ENCODE data around the gene ADAMTSL1. TPM values are rescaled to one million over a fixed set of nuclear protein-coding genes. Genes with fewer than 3 reads are reported as not detected.

The ADAMTSL1 gene
- total RNA-seq, 6 experiments from 2014 or later = 37.3 to 98.1 (median 90.8) TPM

DNA sequence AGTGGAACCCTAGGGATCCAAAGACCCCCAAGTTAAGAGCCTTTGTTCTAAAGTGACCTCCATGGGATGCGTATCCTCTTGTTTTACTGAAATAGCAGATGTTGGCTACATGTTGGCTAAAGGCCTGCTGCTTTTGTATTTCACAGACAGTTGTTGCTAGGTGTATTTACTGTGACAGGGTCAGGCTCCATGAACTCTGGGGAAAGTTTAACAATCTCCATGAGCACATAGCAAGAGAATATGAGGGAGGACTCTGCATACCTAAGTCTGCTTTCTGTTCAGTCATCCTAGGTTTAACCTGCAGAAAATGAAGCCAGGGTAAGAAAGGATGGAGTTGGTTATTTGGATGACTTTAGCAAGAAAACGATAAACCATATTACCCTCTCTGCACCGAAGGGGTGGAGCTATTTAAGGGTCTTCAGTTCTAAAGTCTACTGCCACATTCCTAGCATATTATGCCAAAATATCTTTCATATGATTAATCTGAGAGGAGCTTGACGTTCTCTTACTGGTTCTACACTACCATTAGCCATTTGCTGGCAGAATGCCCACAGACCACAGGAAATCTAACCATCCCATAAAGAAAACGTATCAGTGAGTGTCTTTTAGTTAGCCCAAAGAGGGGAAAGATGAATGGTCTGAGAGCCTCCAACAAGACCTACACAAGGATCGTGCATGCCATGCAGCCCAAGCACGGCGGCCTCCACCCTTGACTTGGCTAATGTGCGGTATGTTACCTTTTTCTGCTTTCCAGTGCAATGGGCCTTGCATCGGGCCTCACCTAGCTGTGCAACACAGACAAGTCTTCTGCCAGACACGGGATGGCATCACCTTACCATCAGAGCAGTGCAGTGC, 431.3 kb downstream of the ADAMTSL1 start:
- TF ChIP-seq, protein P1, sequence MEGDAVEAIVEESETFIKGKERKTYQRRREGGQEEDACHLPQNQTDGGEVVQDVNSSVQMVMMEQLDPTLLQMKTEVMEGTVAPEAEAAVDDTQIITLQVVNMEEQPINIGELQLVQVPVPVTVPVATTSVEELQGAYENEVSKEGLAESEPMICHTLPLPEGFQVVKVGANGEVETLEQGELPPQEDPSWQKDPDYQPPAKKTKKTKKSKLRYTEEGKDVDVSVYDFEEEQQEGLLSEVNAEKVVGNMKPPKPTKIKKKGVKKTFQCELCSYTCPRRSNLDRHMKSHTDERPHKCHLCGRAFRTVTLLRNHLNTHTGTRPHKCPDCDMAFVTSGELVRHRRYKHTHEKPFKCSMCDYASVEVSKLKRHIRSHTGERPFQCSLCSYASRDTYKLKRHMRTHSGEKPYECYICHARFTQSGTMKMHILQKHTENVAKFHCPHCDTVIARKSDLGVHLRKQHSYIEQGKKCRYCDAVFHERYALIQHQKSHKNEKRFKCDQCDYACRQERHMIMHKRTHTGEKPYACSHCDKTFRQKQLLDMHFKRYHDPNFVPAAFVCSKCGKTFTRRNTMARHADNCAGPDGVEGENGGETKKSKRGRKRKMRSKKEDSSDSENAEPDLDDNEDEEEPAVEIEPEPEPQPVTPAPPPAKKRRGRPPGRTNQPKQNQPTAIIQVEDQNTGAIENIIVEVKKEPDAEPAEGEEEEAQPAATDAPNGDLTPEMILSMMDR (IDR thresholded peaks at IDR 0.05) = no peak
- Mint-ChIP-seq H3K4me3 (peak overlapping the region; percentile 22; the same call in 1 of the 2 replicates), H3K9me3 (peaks cover 10% of the 10 kb centered on the region; the same call in 1 of the 2 replicates), H3K27me3 (ENCODE audit: insufficient read depth) (peaks cover 8% of the 10 kb centered on the region), H3K27ac (peak overlapping the region; percentile 39; the same call in 1 of the 2 replicates), H3K36me3 (ENCODE audit: low read depth) (peaks cover 62% of the 10 kb centered on the region), H3K4me1 (ENCODE audit: low read depth) (peaks cover 49% of the 10 kb centered on the region)
- DNase-seq = peak; percentile 51

DNA sequence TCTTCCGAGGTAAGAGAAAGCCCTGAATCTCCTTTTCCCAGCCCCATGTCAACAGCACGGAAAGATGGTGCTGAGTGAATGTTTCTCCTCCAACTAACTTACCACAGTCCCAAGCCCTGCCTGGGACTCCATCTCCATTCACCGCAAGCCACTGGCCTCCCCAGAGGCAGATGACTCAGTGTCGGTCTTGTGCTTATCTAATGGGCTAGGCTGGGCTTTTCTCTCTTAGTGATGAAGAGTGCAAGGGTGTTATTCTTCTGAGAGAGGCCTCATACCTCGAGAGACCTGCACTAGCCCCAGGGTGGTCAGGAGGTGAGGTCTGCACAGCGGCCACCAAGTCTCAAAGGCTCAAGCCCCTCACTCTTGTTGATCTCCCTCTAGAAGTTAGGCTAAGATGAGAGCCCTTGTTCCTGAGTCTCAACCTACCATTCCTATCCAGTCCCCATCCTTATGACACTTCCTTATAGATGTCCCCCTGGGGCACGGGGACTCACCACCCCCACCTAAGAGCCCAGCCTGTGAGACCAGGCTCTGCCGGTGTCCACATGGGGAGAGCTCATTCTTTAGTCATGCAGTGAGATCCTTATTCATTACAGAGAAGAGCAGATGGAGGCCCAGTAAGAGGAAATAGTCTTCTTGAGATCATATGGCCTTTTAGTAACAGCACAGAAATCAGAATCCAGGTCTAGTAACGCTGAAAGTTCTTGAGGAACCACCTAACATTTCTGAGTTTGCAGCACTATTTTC, 432.1 kb downstream of the ADAMTSL1 start:
- H3K4me3 Mint-ChIP-seq = peak overlapping the region; percentile 22; the same call in 1 of the 2 replicates
- DNase-seq = no peak
- peaks cover 62% of the 10 kb centered on the region for H3K36me3 Mint-ChIP-seq (ENCODE audit: low read depth)
- TF ChIP-seq, protein P1 (IDR thresholded peaks at IDR 0.05) = no peak
- H3K4me1 Mint-ChIP-seq (ENCODE audit: low read depth) = peaks cover 57% of the 10 kb centered on the region
- H3K27ac Mint-ChIP-seq = peak overlapping the region; percentile 18
- peaks cover 8% of the 10 kb centered on the region for H3K27me3 Mint-ChIP-seq (ENCODE audit: insufficient read depth)
- H3K9me3 Mint-ChIP-seq = peaks cover 10% of the 10 kb centered on the region; the same call in 1 of the 2 replicates

DNA sequence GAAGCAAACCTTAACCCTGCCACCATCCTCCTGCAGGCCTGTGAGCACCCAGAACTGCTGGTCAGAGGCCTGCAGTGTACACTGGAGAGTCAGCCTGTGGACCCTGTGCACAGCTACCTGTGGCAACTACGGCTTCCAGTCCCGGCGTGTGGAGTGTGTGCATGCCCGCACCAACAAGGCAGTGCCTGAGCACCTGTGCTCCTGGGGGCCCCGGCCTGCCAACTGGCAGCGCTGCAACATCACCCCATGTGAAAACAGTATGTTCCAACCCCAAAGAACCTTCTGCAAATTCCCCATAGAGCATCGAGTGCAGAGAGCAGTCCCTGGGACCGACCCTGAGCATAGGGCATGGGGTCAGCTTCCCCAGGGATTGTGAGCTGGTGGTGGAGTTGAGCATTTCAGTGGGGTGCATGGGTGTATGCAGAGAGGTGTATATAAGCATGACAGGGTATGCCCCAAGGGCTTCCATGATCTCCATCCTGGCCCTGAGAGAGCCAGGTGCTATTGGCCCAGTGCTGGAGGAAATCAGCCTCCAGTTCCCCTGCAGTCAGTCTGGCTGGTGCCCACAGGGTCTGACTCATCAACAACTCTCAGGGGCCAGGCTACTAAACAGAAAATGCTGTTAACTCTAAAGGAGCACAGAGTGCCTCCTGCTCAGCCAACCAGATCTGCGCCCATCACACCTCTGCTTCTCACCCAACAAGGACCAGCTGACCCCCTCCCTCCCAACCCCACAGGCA, 432.9 kb downstream of the ADAMTSL1 start:
- H3K36me3 Mint-ChIP-seq (ENCODE audit: low read depth) = peaks cover 59% of the 10 kb centered on the region
- peaks cover 60% of the 10 kb centered on the region for H3K4me1 Mint-ChIP-seq (ENCODE audit: low read depth)
- no peak overlapping the region for H3K4me3 Mint-ChIP-seq
- no peak overlapping the region for H3K27ac Mint-ChIP-seq
- peaks cover 4% of the 10 kb centered on the region; the same call in 1 of the 2 replicates for H3K9me3 Mint-ChIP-seq
- TF ChIP-seq, protein P1 (IDR thresholded peaks at IDR 0.05) = no peak
- H3K27me3 Mint-ChIP-seq (ENCODE audit: insufficient read depth) = peaks cover 8% of the 10 kb centered on the region
- peak; percentile 35 for DNase-seq

DNA sequence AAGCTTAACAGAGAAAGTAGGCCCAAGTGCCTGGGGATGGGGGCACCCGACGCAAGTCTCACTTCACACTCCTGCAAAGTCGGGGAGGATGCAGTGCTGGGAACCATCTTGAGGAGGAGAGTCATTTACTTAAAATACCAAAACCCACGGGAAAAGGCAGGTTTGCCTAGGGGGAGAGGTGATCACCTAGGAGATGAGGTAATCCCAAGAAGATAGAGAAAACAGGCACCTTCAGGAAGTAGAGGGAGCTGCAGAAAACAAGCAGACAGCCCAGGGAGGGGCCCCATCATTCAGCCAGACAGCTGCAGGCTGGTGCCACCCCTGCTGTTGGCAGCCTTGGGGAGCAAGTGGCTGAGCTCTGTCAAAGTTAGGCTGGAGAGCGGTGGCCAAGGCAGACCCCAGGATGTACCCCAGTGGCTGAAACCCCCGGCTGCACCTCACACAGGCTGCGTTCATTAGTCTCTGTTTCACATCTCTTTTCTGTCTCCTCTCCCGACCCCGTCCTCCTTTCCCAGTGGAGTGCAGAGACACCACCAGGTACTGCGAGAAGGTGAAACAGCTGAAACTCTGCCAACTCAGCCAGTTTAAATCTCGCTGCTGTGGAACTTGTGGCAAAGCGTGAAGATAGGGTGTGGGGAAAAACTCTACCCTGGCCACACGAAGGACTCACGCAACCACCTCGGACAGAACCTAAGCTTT, 434.1 kb downstream of the ADAMTSL1 start:
- TF ChIP-seq, protein P1 (IDR thresholded peaks at IDR 0.05) = no peak
- peaks cover 60% of the 10 kb centered on the region for H3K4me1 Mint-ChIP-seq (ENCODE audit: low read depth)
- no peak overlapping the region; the same call in 1 of the 2 replicates for H3K27ac Mint-ChIP-seq
- no peak for DNase-seq
- H3K4me3 Mint-ChIP-seq = no peak overlapping the region
- H3K9me3 Mint-ChIP-seq = no peaks in the 10 kb centered on the region
- H3K36me3 Mint-ChIP-seq (ENCODE audit: low read depth) = peaks cover 54% of the 10 kb centered on the region
- H3K27me3 Mint-ChIP-seq (ENCODE audit: insufficient read depth) = peaks cover 8% of the 10 kb centered on the region
